KMS-11 (cell line): ENCODE data around the gene MMP1.

ENCODE experiments used
- H2AFZ ChIP-seq: fragments of 200-600 bp; sonication (generic); 2 replicates; pipeline ENCODE4 v1.6.1; 2016; ENCODE audit warnings: antibody characterized with exemption, mixed run types, low read depth
- H3K27ac ChIP-seq: fragments of 200-600 bp; sonication (generic); 2 replicates; pipeline ENCODE4 v1.6.1; 2016; ENCODE audit warnings: mild to moderate bottlenecking, mixed run types
- H3K27me3 ChIP-seq: fragments of 200-600 bp; sonication (generic); 2 replicates; pipeline ENCODE4 v1.6.1; 2017; ENCODE audit warnings: mild to moderate bottlenecking, low read depth, mixed run types, moderate library complexity; ENCODE audit not compliant: insufficient read depth
- H3K36me3 ChIP-seq: fragments of 200-600 bp; sonication (generic); 2 replicates; pipeline ENCODE4 v1.6.1; 2017; ENCODE audit warnings: mild to moderate bottlenecking, mixed run types; ENCODE audit not compliant: insufficient read depth
- H3K4me1 ChIP-seq: fragments of 200-600 bp; sonication (generic); 2 replicates; pipeline ENCODE4 v1.6.1; 2016; ENCODE audit warnings: mild to moderate bottlenecking, low read depth, mixed run types; ENCODE audit not compliant: poor library complexity, severe bottlenecking
- H3K4me2 ChIP-seq: fragments of 200-600 bp; sonication (generic); 2 replicates; pipeline ENCODE4 v1.7.0; 2016; ENCODE audit warnings: mild to moderate bottlenecking, mixed run types
- H3K4me3 ChIP-seq: fragments of 200-600 bp; sonication (generic); IDR thresholded peaks from 2 replicates; pipeline ENCODE4 v1.6.1; 2017; ENCODE audit warnings: low read depth, low read length, mixed read lengths; ENCODE audit not compliant: insufficient read depth
- H3K79me2 ChIP-seq: fragments of 200-600 bp; sonication (generic); 2 replicates; pipeline ENCODE4 v1.6.1; 2016; ENCODE audit warnings: low read depth, mixed run types; ENCODE audit not compliant: insufficient read depth
- H3K9ac ChIP-seq: fragments of 200-600 bp; sonication (generic); 2 replicates; pipeline ENCODE4 v1.6.1; 2016; ENCODE audit warnings: mild to moderate bottlenecking, mixed run types
- H4K20me1 ChIP-seq: fragments of 200-600 bp; sonication (generic); 2 replicates; pipeline ENCODE4 v1.6.1; 2016; ENCODE audit warnings: mild to moderate bottlenecking, mixed run types; ENCODE audit not compliant: insufficient read depth
- TF ChIP-seq, protein P1 (sequence below): fragments of 200-600 bp; sonication (generic); conservative IDR thresholded peaks from 2 replicates; pipeline ENCODE4 v1.6.1; 2017; ENCODE audit warnings: low read depth, mild to moderate bottlenecking, antibody characterized with exemption, low read length, moderate library complexity, mixed read lengths

Gene MMP1

DNA sequence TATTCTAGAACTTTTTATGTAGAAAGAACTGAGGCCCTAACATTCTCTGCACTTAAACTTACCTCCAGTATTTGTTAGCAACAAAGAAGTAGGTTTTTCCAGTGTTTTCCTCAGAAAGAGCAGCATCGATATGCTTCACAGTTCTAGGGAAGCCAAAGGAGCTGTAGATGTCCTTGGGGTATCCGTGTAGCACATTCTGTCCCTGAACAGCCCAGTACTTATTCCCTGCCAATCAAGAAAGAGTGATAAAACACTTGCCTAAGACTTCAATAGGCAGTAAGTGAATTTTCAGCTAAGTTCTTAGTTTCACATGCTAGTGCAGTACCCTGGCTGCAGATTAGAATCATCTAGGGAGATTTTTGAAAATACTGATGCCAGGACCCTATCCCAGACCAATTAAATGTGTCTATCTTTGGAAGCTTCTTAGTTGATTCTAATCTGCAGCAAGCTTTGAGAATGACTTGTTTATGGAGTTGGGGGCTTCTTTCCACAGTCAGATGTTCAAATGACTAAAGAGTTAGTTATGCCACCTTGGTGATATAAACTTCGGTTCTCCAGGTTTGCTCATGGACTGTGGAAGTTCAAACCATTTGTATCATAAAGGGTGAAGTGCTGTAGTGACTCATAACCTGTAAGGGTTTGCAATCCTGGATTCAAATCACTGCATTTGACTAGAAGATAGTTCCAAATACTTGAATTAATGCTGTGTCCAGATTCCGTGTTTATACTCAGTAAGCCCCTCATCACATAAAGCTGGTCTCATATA, 6.5 kb downstream of the MMP1 start:
- Histone ChIP-seq H2AFZ (no peak overlapping the region), H3K36me3 (no peaks in the 10 kb centered on the region), H3K27me3 (no peaks in the 10 kb centered on the region), H3K4me2 (no peak overlapping the region), H3K9ac (no peak overlapping the region), H3K27ac (no peak overlapping the region), H3K79me2 (no peaks in the 10 kb centered on the region), H3K4me3 (no peak overlapping the region), H4K20me1 (no peaks in the 10 kb centered on the region), H3K4me1 (peaks cover 3% of the 10 kb centered on the region)
- TF ChIP-seq, protein P1, sequence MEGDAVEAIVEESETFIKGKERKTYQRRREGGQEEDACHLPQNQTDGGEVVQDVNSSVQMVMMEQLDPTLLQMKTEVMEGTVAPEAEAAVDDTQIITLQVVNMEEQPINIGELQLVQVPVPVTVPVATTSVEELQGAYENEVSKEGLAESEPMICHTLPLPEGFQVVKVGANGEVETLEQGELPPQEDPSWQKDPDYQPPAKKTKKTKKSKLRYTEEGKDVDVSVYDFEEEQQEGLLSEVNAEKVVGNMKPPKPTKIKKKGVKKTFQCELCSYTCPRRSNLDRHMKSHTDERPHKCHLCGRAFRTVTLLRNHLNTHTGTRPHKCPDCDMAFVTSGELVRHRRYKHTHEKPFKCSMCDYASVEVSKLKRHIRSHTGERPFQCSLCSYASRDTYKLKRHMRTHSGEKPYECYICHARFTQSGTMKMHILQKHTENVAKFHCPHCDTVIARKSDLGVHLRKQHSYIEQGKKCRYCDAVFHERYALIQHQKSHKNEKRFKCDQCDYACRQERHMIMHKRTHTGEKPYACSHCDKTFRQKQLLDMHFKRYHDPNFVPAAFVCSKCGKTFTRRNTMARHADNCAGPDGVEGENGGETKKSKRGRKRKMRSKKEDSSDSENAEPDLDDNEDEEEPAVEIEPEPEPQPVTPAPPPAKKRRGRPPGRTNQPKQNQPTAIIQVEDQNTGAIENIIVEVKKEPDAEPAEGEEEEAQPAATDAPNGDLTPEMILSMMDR, result no peak

DNA sequence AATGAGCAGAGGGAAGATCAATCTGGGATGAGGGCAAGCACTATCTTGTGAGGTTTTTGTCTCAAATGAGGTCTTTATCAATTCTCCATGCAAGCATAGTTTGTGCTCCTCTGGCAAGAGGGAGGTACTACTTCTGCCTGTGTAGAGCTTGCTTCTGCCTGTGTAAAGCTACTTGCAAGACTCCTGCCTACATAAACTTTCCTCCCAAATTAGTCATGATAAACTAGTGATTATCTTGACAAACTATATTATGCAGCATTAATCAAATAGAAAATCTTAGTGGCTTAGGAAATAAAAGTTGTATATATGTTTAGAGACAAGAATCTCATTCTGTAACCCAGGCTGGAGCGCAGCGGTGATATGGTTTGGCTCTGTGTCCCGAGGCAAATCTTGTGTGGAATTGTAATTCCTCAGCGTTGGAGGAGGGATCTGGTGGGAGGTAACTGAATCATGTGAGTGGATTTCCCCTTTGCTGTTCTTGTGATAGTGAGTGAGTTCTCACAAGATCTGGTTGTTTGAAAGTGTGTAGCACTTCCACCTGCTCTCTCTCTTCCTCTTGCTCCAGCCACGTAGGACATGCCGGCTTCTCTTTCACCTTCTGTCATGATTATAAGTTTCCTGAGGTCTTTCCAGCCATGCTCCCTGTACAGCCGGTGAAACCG, 9.5 kb downstream of the MMP1 start:
- Histone ChIP-seq H3K27ac (no peak overlapping the region), H3K4me3 (no peak overlapping the region), H4K20me1 (no peaks in the 10 kb centered on the region), H2AFZ (no peak overlapping the region), H3K79me2 (no peaks in the 10 kb centered on the region), H3K4me2 (no peak overlapping the region), H3K9ac (no peak overlapping the region), H3K27me3 (no peaks in the 10 kb centered on the region), H3K4me1 (no peaks in the 10 kb centered on the region), H3K36me3 (no peaks in the 10 kb centered on the region)
- TF ChIP-seq, protein P1, result no peak

GRCh38 chr11:102784380-102784779, 13.6 kb downstream of the MMP1 start:
- no peaks in the 10 kb centered on the region for H3K36me3 ChIP-seq

DNA sequence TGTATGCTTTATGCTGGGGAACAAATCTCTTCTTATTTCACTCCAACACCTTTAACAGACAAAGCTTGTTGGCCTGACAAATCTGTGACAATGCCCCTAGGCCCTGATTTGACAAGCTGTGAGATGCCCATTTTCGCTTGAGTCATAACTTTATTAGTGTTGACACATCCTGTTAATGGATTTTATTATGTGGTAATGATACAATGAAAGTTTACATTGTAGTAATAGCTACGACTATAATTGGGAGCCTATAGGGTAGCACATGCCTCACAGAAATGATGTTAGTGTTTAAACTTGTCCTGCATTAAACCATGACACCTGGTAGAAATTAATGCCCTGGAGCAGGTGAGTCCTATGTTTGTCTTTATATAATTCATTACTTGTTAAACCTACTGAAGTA, 14.2 kb downstream of the MMP1 start:
- H3K79me2 ChIP-seq, result no peaks in the 10 kb centered on the region
- H3K9ac ChIP-seq, result no peak overlapping the region
- H2AFZ ChIP-seq, result no peak overlapping the region
- no peak overlapping the region for H3K27ac ChIP-seq
- H3K4me2 ChIP-seq, result no peak overlapping the region
- no peaks in the 10 kb centered on the region for H3K27me3 ChIP-seq
- H3K4me3 ChIP-seq, result no peak overlapping the region
- no peaks in the 10 kb centered on the region for H3K4me1 ChIP-seq
- no peaks in the 10 kb centered on the region for H4K20me1 ChIP-seq
- TF ChIP-seq, protein P1, result no peak
- H3K36me3 ChIP-seq, result no peaks in the 10 kb centered on the region

More at GRCh38 chr11:102784380-102784779, 13.6 kb downstream of the MMP1 start:
- no peak overlapping the region for H3K27ac ChIP-seq
- H2AFZ ChIP-seq, result no peak overlapping the region
- no peak overlapping the region for H3K4me3 ChIP-seq
- no peaks in the 10 kb centered on the region for H3K79me2 ChIP-seq
- TF ChIP-seq, protein P1, result no peak
- H4K20me1 ChIP-seq, result no peaks in the 10 kb centered on the region
- H3K4me2 ChIP-seq, result no peak overlapping the region
- H3K27me3 ChIP-seq, result no peaks in the 10 kb centered on the region
- no peak overlapping the region for H3K9ac ChIP-seq
- H3K4me1 ChIP-seq, result no peaks in the 10 kb centered on the region
